H9 (cell line): Measurements from ENCODE around the gene CCNC. TPM values are rescaled to one million over a fixed set of nuclear protein-coding genes. Genes with fewer than 3 reads are reported as not detected.

Experiments used
- DNase-seq: peaks from one replicate; pipeline ENCODE4 v3.0.0-alpha.2; 2017
- H2AFZ ChIP-seq: one replicate; pipeline ENCODE4 v1.6.1; 2013; ENCODE audit warnings: mild to moderate bottlenecking, low read length, control low read depth, moderate library complexity
- H2AK5ac ChIP-seq: 2 replicates; pipeline ENCODE4 v1.6.1; 2013; ENCODE audit warnings: low read length, control low read depth, mixed read lengths; ENCODE audit not compliant: insufficient read length
- H2BK120ac ChIP-seq: one replicate; pipeline ENCODE4 v1.6.1; 2013; ENCODE audit warnings: low read depth, mild to moderate bottlenecking, low read length, control low read depth, inconsistent platforms; ENCODE audit not compliant: poor library complexity, severe bottlenecking
- H2BK12ac ChIP-seq: 2 replicates; pipeline ENCODE4 v1.6.1; 2013; ENCODE audit warnings: low read length, control low read depth, mixed read lengths, low read depth; ENCODE audit not compliant: insufficient read length
- H2BK15ac ChIP-seq: 2 replicates; pipeline ENCODE4 v1.6.1; 2013; ENCODE audit warnings: low read depth, low read length, control low read depth
- H2BK20ac ChIP-seq: one replicate; pipeline ENCODE4 v1.6.1; 2013; ENCODE audit warnings: low read depth, mild to moderate bottlenecking, low read length, control low read depth, inconsistent platforms; ENCODE audit not compliant: poor library complexity, severe bottlenecking
- H2BK5ac ChIP-seq: 2 replicates; pipeline ENCODE4 v1.6.1; 2013; ENCODE audit warnings: low read length, control low read depth, mixed read lengths; ENCODE audit not compliant: insufficient read length
- H3K14ac ChIP-seq: 2 replicates; pipeline ENCODE4 v1.6.1; 2013; ENCODE audit warnings: low read length, control low read depth; ENCODE audit not compliant: insufficient read depth
- H3K18ac ChIP-seq: 2 replicates; pipeline ENCODE4 v1.6.1; 2013; ENCODE audit warnings: low read depth, mild to moderate bottlenecking, mixed read lengths, low read length, control low read depth; ENCODE audit not compliant: insufficient read length
- H3K23ac ChIP-seq: 2 replicates; pipeline ENCODE4 v1.6.1; 2013; ENCODE audit warnings: low read length, control low read depth, mixed read lengths, low read depth; ENCODE audit not compliant: insufficient read length
- H3K23me2 ChIP-seq: 2 replicates; pipeline ENCODE4 v1.6.1; 2013; ENCODE audit warnings: low read depth, mild to moderate bottlenecking, mixed read lengths, low read length, control low read depth; ENCODE audit not compliant: insufficient read length, poor library complexity, severe bottlenecking
- H3K27ac ChIP-seq: 2 replicates; pipeline ENCODE4 v1.5.1; 2013; ENCODE audit warnings: low read length, control low read depth, mixed read lengths, low read depth; ENCODE audit not compliant: insufficient read length
- H3K27me3 ChIP-seq: 2 replicates; pipeline ENCODE4 v1.6.1; 2013; ENCODE audit warnings: low read length, control low read depth, inconsistent platforms; ENCODE audit not compliant: insufficient read depth
- H3K4ac ChIP-seq: 2 replicates; pipeline ENCODE4 v1.6.1; 2013; ENCODE audit warnings: low read depth, mild to moderate bottlenecking, control low read depth, inconsistent platforms, low read length, moderate library complexity
- H3K4me1 ChIP-seq: 2 replicates; pipeline ENCODE4 v1.6.1; 2013; ENCODE audit warnings: low read length, control low read depth, inconsistent platforms; ENCODE audit not compliant: insufficient read depth
- H3K4me2 ChIP-seq: 2 replicates; pipeline ENCODE4 v1.6.1; 2013; ENCODE audit warnings: low read length, control low read depth, mixed read lengths; ENCODE audit not compliant: insufficient read length, insufficient read depth
- H3K56ac ChIP-seq: 2 replicates; pipeline ENCODE4 v1.6.1; 2013; ENCODE audit warnings: low read depth, mild to moderate bottlenecking, mixed read lengths, low read length, control low read depth; ENCODE audit not compliant: insufficient read length
- H3K79me1 ChIP-seq: 2 replicates; pipeline ENCODE4 v1.6.1; 2013; ENCODE audit warnings: low read depth, mild to moderate bottlenecking, moderate library complexity, low read length, control low read depth, inconsistent platforms; ENCODE audit not compliant: insufficient read depth, poor library complexity, severe bottlenecking
- H3K79me2 ChIP-seq: 2 replicates; pipeline ENCODE4 v1.6.1; 2013; ENCODE audit warnings: low read length, control low read depth, inconsistent platforms; ENCODE audit not compliant: insufficient read depth
- H3K9ac ChIP-seq: 2 replicates; pipeline ENCODE4 v1.6.1; 2013; ENCODE audit warnings: low read length, control low read depth, mixed read lengths; ENCODE audit not compliant: insufficient read length; ENCODE audit errors: extremely low read depth
- H3K9me3 ChIP-seq: one replicate; pipeline ENCODE4 v1.6.1; 2013; ENCODE audit warnings: low read depth, low read length, inconsistent platforms; ENCODE audit not compliant: control insufficient read depth
- H3T11ph ChIP-seq: one replicate; pipeline ENCODE4 v1.6.1; 2013; ENCODE audit warnings: mild to moderate bottlenecking, low read length, control low read depth, inconsistent platforms
- H4K20me1 ChIP-seq: one replicate; pipeline ENCODE4 v1.6.1; 2013; ENCODE audit not compliant: control insufficient read depth, insufficient read length, insufficient read depth
- H4K5ac ChIP-seq: 2 replicates; pipeline ENCODE4 v1.6.1; 2013; ENCODE audit warnings: low read depth, mild to moderate bottlenecking, mixed read lengths, low read length, control low read depth; ENCODE audit not compliant: insufficient read length
- H4K8ac ChIP-seq: replicated peaks from 2 replicates; pipeline ENCODE4 v1.6.1; 2013; ENCODE audit warnings: low read length, control low read depth, mixed read lengths, low read depth; ENCODE audit not compliant: insufficient read length
- H4K91ac ChIP-seq: 2 replicates; pipeline ENCODE4 v1.6.1; 2013; ENCODE audit warnings: low read depth, mild to moderate bottlenecking, moderate library complexity, mixed read lengths, low read length, control low read depth; ENCODE audit not compliant: insufficient read length
- H3K27ac Mint-ChIP-seq, 3 experiments: 2 replicates in 2 of 3; 3 replicates in 1 of 3; pipeline ENCODE4 v1.8.0; 2020 to 2021; ENCODE audit warnings: mixed read lengths in 3 of 3, mild to moderate bottlenecking in 1 of 3, moderate library complexity in 1 of 3
- H3K27me3 Mint-ChIP-seq: 2 replicates; pipeline ENCODE4 v1.8.0; 2021; ENCODE audit warnings: low read depth, mild to moderate bottlenecking, moderate library complexity, mixed read lengths
- H3K36me3 Mint-ChIP-seq, 3 experiments: 2 replicates in 2 of 3; 3 replicates in 1 of 3; pipeline ENCODE4 v1.8.0; 2020 to 2021; ENCODE audit warnings: low read depth in 3 of 3, mixed read lengths in 3 of 3; ENCODE audit not compliant: insufficient read depth in 1 of 3
- H3K4me1 Mint-ChIP-seq, 2 experiments: 2 replicates each; pipeline ENCODE4 v1.8.0; 2020; ENCODE audit warnings: mixed read lengths in 2 of 2
- H3K4me3 Mint-ChIP-seq, 2 experiments: 2 replicates in 1 of 2; 3 replicates in 1 of 2; pipeline ENCODE4 v1.8.0; 2020 to 2021; ENCODE audit warnings: mild to moderate bottlenecking in 2 of 2, mixed read lengths in 2 of 2, moderate library complexity in 1 of 2
- H3K9me3 Mint-ChIP-seq, 2 experiments: 2 replicates in 1 of 2; 3 replicates in 1 of 2; pipeline ENCODE4 v1.8.0; 2020; ENCODE audit warnings: mild to moderate bottlenecking in 2 of 2, mixed read lengths in 2 of 2, moderate library complexity in 1 of 2
- WGBS: extraction: QIAGEN DNeasy Blood & Tissue Kit; methylation state at CpG from one replicate; pipeline ENCODE4 v1.1.7; 2013; ENCODE audit warnings: missing lambda C conversion rate, low lambda C conversion rate, mixed read lengths; ENCODE audit not compliant: insufficient read length; ENCODE audit errors: extremely low coverage; 5-methylcytosine and 5-hydroxymethylcytosine counted together
- total RNA-seq: library from RNA; stranded (reverse); gene quantifications from 2 replicates; pipeline ENCODE4 v1.2.1, GENCODE V29; 2021
- TF ChIP-seq, protein P1 (sequence below): fragments of 200-600 bp; sonication (generic); conservative IDR thresholded peaks from 3 replicates; pipeline ENCODE4 v1.8.0; 2021; ENCODE audit warnings: antibody characterized with exemption, mild to moderate bottlenecking

CCNC gene
- total RNA-seq, 1 experiment from 2014 or later, result 112 TPM

- Histone ChIP-seq H3K18ac (no peak overlapping the region), H3K27me3 (peaks cover 97% of the 10 kb centered on the region), H2BK20ac (no peak overlapping the region), H3K9ac (no peak overlapping the region), H3K27ac (no peak overlapping the region), H2BK120ac (no peak overlapping the region), H2BK5ac (no peak overlapping the region), H4K91ac (no peak overlapping the region), H3K14ac (no peak overlapping the region), H4K5ac (no peak overlapping the region), H3K9me3 (no peaks in the 10 kb centered on the region), H2BK12ac (no peak overlapping the region), H3K79me1 (no peaks in the 10 kb centered on the region), H2BK15ac (no peak overlapping the region), H3K4ac (no peak overlapping the region), H2AFZ (no peak overlapping the region), H3K56ac (no peak overlapping the region), H4K20me1 (no peaks in the 10 kb centered on the region), H3K4me2 (peak overlapping the region; percentile 18), H3K23me2 (no peaks in the 10 kb centered on the region), H3K79me2 (no peaks in the 10 kb centered on the region), H2AK5ac (no peak overlapping the region), H4K8ac (no peak overlapping the region), H3K4me1 (no peaks in the 10 kb centered on the region), H3T11ph (no peak overlapping the region), H3K23ac (no peak overlapping the region)
- no peak overlapping the region; a peak in 1 of 5 replicates for H3K4me3 Mint-ChIP-seq
- peaks cover 100% of the 10 kb centered on the region for H3K27me3 Mint-ChIP-seq
- H3K27ac Mint-ChIP-seq, result no peak overlapping the region
- TF ChIP-seq, protein P1, sequence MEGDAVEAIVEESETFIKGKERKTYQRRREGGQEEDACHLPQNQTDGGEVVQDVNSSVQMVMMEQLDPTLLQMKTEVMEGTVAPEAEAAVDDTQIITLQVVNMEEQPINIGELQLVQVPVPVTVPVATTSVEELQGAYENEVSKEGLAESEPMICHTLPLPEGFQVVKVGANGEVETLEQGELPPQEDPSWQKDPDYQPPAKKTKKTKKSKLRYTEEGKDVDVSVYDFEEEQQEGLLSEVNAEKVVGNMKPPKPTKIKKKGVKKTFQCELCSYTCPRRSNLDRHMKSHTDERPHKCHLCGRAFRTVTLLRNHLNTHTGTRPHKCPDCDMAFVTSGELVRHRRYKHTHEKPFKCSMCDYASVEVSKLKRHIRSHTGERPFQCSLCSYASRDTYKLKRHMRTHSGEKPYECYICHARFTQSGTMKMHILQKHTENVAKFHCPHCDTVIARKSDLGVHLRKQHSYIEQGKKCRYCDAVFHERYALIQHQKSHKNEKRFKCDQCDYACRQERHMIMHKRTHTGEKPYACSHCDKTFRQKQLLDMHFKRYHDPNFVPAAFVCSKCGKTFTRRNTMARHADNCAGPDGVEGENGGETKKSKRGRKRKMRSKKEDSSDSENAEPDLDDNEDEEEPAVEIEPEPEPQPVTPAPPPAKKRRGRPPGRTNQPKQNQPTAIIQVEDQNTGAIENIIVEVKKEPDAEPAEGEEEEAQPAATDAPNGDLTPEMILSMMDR, result no peak
- peaks cover 27 to 51% of the 10 kb centered on the region in 2 experiments for H3K4me1 Mint-ChIP-seq
- H3K9me3 Mint-ChIP-seq, result peaks cover 0 to 3% of the 10 kb centered on the region in 2 experiments; a peak in 1 of 5 replicates
- no peak for DNase-seq
- no peaks in the 10 kb centered on the region for H3K36me3 Mint-ChIP-seq
- WGBS, result no CpG with 5 or more reads among the region's 16 CpGs
Observed at GRCh38 chr6:99605911-99606655, 37.6 kb upstream of the CCNC start.
